HT1080 (cell line): ENCODE results near the gene ALKBH8. TPM values are rescaled to one million over a fixed set of nuclear protein-coding genes. Genes with fewer than 3 reads are reported as not detected.
"Not testable (repeated sequence)": the region's sequence is repeated elsewhere in the genome, so short reads cannot be mapped to it uniquely, and the experiment has no call there.

Experiments used
- DNase-seq: peaks from one replicate; pipeline ENCODE4 v3.0.0-alpha.2; 2015; ENCODE audit warnings: low read depth
- polyA plus RNA-seq, 2 experiments: library from polyadenylated mRNA; depleted of rRNA; stranded (reverse); fragments of >200 nt; gene quantifications; 2 replicates each; pipeline ENCODE4 v1.2.3, GENCODE V29; 2015
- total RNA-seq: library from RNA; depleted of rRNA; stranded (reverse); fragments of >200 nt; shearing (Covaris generic); gene quantifications from 2 replicates; pipeline ENCODE4 v1.2.3, GENCODE V29; 2014; rRNA removed

The ALKBH8 gene
- total RNA-seq = 14.2 and 16.0 TPM in 2 replicates
- 13.1 and 15.4 TPM in 2 replicates for polyA plus RNA-seq (2015; cell fraction: cytosol; rRNA removed)
- 14.8 and 15.3 TPM in 2 replicates for polyA plus RNA-seq (2015; cell fraction: nucleus; rRNA removed)

GRCh38 chr11:107565219-107565937, at the start of gene ALKBH8:
TSS of gene ALKBH8 (minus strand) at chr11:107565735. CDS start at chr11:107560893, 4,842 bp downstream.
- DNase-seq = peak; percentile 77

GRCh38 chr11:107612445-107612844, 46.9 kb upstream of the ALKBH8 start:
- no peak for DNase-seq

- no peak for DNase-seq
These were observed 44.1 kb upstream of the ALKBH8 start for GRCh38 chr11:107609400-107610218.

GRCh38 chr11:107608809-107609208, 43.3 kb upstream of the ALKBH8 start:
- no peak for DNase-seq

DNA sequence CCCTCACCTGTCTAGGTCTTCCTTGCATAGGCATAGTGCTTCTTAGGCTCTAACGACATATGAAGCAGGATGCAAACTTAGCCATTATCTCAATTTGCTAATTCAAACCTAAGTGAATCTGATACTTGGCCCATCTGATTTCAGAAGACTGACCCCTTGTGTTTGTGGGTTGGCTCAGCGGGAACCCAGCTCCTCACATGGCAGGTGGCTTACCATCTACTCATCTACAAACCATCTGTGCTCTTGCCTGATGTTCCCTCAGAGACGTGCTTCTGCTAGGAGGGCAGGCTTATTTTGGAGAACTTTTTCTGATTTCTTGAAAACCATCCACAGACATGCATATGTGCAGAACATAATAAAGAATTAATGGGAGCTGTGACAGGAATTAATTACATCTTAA, 40.6 kb upstream of the ALKBH8 start:
- peak; percentile 15 for DNase-seq

DNA sequence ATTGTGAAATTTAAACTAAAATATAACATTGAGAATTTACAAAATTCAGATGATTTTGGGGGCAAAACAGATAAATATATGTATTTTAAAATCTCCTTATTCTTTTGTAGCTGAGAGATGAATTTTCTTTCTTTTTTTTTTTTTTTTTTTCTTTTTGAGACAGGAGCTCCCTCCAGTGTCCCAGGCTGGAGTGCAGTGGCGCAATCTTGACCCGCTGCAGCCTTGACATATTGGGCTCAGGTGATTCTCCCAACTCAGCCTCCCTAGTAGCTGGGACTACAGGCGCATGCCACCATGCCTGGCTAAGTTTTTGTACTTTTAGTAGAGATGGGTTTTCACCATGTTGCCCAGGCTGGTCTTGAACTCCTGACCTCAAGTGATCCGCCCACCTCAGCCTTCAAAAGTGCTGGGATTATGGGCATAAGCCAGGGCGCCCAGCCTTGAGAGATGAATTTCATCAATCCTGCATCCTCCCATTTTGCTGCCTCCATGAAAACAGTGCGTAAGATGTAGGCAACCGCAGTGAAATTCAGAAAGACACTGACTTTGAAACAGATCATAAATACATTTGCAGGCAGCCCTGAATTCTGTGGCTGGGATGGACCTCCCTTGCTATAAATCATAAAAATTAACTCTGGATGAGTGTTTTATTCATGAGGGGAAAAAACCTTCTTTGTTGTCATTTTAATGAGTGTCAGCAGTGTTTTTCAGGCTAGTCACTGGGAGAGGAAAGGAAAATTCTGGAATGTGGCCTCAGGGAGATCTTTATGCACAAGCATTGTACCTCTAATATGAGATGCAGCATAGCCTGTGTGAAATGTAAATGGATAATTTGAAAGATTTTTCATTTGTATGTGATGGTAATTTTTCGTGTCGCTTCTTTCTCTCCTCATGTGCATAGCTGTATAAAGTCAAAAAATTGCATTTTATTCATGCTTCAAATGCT, 39.8 kb upstream of the ALKBH8 start:
- no peak for DNase-seq

DNA sequence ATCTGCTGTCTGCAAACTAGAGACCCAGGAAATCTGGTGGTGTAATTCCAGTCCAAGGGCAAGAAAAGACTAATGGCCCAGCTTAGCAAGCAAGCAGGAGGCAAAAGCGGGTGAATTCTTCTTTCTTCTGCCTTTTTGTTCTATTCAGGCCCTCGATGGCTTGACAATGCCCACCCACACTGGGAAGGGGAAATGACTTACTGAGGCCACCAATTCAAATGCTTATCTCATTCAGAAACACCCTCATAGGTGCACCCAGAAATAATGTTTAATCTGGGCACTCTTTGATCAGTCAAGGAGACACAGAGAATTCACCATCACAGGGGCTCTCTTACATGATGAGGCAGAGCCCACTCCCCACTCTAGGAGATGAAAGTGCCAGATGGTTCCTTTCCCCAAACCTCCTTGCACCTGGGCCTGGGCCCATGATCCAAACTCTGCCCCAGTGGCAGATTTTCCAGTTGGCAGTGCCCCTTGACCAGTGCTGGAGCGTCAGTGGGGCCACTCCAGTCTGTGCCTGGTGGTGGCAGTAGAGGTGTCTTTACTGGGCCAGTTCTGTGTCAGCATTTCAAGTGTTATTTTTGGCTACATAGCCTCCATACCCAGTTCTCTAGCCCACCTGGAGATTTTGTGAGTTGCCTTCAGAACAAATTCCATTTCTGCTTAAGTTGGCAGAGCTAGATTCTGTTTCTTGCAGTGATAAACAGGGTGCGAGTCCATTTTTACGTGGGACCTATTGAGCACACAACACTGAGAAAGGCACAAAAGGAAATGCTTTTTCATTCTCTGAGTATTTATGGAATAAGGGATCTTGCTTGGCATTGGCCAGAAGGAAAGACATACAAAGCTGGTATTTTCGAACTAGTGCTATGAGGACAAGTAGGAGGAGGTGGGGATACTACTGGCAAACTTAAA, 32.9 kb upstream of the ALKBH8 start:
- peak; percentile 28 for DNase-seq

DNA sequence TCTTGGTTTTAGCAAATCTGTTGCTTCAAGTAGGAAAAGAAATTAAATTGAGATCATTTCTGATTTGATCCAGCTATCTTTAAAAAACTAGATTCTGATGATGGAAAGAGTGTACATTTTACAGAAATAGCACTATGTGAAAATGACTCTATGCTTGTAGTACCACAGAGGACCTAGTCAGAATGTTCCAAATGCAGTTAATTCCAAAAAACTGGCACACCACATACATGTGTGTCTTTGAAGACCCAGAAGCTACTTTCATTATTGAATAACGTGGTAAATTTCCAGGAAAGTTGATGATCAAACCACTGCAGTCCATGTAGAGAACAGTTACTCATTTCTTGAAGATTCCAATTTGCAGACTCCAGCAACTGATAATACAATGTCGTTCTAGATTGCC, 29.2 kb upstream of the ALKBH8 start:
- no peak for DNase-seq

- no peak for DNase-seq
These were observed 28.4 kb upstream of the ALKBH8 start for GRCh38 chr11:107593951-107594350.

- no peak for DNase-seq
These were observed 27.3 kb upstream of the ALKBH8 start for GRCh38 chr11:107592813-107593212.

- DNase-seq = no peak
These were observed 26.7 kb upstream of the ALKBH8 start for GRCh38 chr11:107592231-107592590.

GRCh38 chr11:107591378-107592230, 26.1 kb upstream of the ALKBH8 start:
- peak; percentile 20 for DNase-seq

- DNase-seq = peak; percentile 61
These were observed 25.2 kb upstream of the ALKBH8 start, which contains the start of gene ELMOD1 for GRCh38 chr11:107590460-107591377. TSS of gene ELMOD1 (plus strand) at chr11:107591147. CDS start at chr11:107618190, 27,043 bp downstream.

- peak; percentile 10 for DNase-seq
These were observed 21.9 kb upstream of the ALKBH8 start for GRCh38 chr11:107587306-107587979.

GRCh38 chr11:107583629-107584195, 18.2 kb upstream of the ALKBH8 start:
- peak; percentile 71 for DNase-seq

- no peak for DNase-seq
These were observed 15.6 kb upstream of the ALKBH8 start for GRCh38 chr11:107581147-107581546.

DNA sequence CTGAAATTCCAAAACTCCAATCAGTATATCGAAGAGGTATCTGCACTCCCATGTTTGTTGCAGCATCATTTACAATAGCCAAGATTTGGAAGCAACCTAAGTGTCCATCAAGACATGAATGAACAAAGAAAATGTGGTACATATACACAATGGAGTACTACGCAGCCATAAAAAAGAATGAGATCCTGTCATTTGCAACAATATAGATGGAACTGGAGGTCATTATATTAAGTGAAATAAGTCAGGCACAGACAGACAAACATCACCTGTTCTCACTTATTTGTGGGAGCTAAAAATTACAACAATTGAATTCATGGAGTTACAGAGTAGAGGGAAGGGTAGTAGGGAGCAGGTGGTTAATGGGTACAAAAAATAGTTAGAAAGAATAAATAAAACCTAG, 13.6 kb upstream of the ALKBH8 start:
- not testable (repeated sequence) for DNase-seq
